GM20000 (cell line): Measurements from ENCODE around the gene KLF2.
A peak's percentile ranks its signal among the peaks of the same experiment; 100 is the strongest.

Experiments
- DNase-seq: peaks from one replicate; pipeline ENCODE4 v3.0.0; 2012; ENCODE audit warnings: low spot score
- CTCF ChIP-seq: IDR thresholded peaks from 2 replicates; pipeline ENCODE4 v1.5.1; 2012; ENCODE audit warnings: mild to moderate bottlenecking, control low read depth; ENCODE audit errors: extremely low read depth, missing control alignments

KLF2 gene

GRCh38 chr19:16371540-16371986 lies 46.9 kb downstream of the KLF2 start:
- no peak for TF ChIP-seq CTCF
- peak; percentile 76 for DNase-seq

GRCh38 chr19:16372065-16372915 lies 47.7 kb downstream of the KLF2 start:
- peak; percentile 3 for TF ChIP-seq CTCF
- no peak for DNase-seq

- TF ChIP-seq CTCF: no peak
- no peak for DNase-seq
Measured at GRCh38 chr19:16373079-16373478, 48.5 kb downstream of the KLF2 start.

GRCh38 chr19:16373532-16373931 lies 48.9 kb downstream of the KLF2 start:
- DNase-seq: no peak

GRCh38 chr19:16373989-16374388 lies 49.4 kb downstream of the KLF2 start:
- TF ChIP-seq CTCF: no peak
- no peak for DNase-seq

More at GRCh38 chr19:16373532-16373931, 48.9 kb downstream of the KLF2 start:
- no peak for TF ChIP-seq CTCF

GRCh38 chr19:16374436-16374835 lies 49.8 kb downstream of the KLF2 start:
- DNase-seq: no peak
- TF ChIP-seq CTCF: no peak

GRCh38 chr19:16375157-16375935 lies 50.7 kb downstream of the KLF2 start:
- TF ChIP-seq CTCF: no peak
- no peak for DNase-seq
